ENCODE data around the gene FAM209B.
"Not testable (repeated sequence)": the region's sequence is repeated elsewhere in the genome, so short reads cannot be mapped to it uniquely, and the experiment has no call there.

The FAM209B gene

GRCh38 chr20:56537997-56538396 lies 5.0 kb downstream of the FAM209B start:
- no peak overlapping the region for H3K27ac ChIP-seq (ENCODE audit: low read length)
- no peak overlapping the region for H3K9ac ChIP-seq (ENCODE audit: low read length in 2 of 2)
- no peak overlapping the region for H3K4me3 ChIP-seq (ENCODE audit: low read length in 2 of 2)
- H3K9me3 ChIP-seq (ENCODE audit: control insufficient read depth in 2 of 2, low read length in 2 of 2) = no peaks in the 10 kb centered on the region
- H3K36me3 ChIP-seq (ENCODE audit: control insufficient read depth in 2 of 2, insufficient read depth in 2 of 2, low read length in 2 of 2) = no peaks in the 10 kb centered on the region
- H3K4me1 ChIP-seq (ENCODE audit: control insufficient read depth, insufficient read depth, low read length) = no peaks in the 10 kb centered on the region
- no peaks in the 10 kb centered on the region for H3K27me3 ChIP-seq (ENCODE audit: control insufficient read depth in 1 of 2, insufficient read depth in 2 of 2, low read length in 2 of 2)

GRCh38 chr20:56540415-56540814 lies 7.4 kb downstream of the FAM209B start:
- H3K4me3 ChIP-seq (ENCODE audit: low read length in 2 of 2) = no peak overlapping the region
- H3K27ac ChIP-seq (ENCODE audit: low read length) = no peak overlapping the region
- no peaks in the 10 kb centered on the region for H3K36me3 ChIP-seq (ENCODE audit: control insufficient read depth in 2 of 2, insufficient read depth in 2 of 2, low read length in 2 of 2)
- H3K9me3 ChIP-seq (ENCODE audit: control insufficient read depth in 2 of 2, low read length in 2 of 2) = no peaks in the 10 kb centered on the region
- no peaks in the 10 kb centered on the region for H3K4me1 ChIP-seq (ENCODE audit: control insufficient read depth, insufficient read depth, low read length)
- H3K27me3 ChIP-seq (ENCODE audit: control insufficient read depth in 1 of 2, insufficient read depth in 2 of 2, low read length in 2 of 2) = no peaks in the 10 kb centered on the region
- no peak overlapping the region for H3K9ac ChIP-seq (ENCODE audit: low read length in 2 of 2)

- Histone ChIP-seq H3K27me3 (ENCODE audit: control insufficient read depth in 1 of 2, insufficient read depth in 2 of 2, low read length in 2 of 2) (no peaks in the 10 kb centered on the region), H3K4me3 (ENCODE audit: low read length in 2 of 2) (no peak overlapping the region), H3K27ac (ENCODE audit: low read length) (no peak overlapping the region)
These were observed 9.5 kb downstream of the FAM209B start for GRCh38 chr20:56542489-56543030.

GRCh38 chr20:56551571-56551970 lies 18.5 kb downstream of the FAM209B start:
- no peaks in the 10 kb centered on the region for H3K27me3 ChIP-seq (ENCODE audit: control insufficient read depth in 1 of 2, insufficient read depth in 2 of 2, low read length in 2 of 2)
- H3K27ac ChIP-seq (ENCODE audit: low read length) = no peak overlapping the region
- H3K4me3 ChIP-seq (ENCODE audit: low read length in 2 of 2) = no peak overlapping the region
- H3K9me3 ChIP-seq (ENCODE audit: control insufficient read depth in 2 of 2, low read length in 2 of 2) = no peaks in the 10 kb centered on the region
- H3K9ac ChIP-seq (ENCODE audit: low read length in 2 of 2) = no peak overlapping the region
- no peaks in the 10 kb centered on the region for H3K36me3 ChIP-seq (ENCODE audit: control insufficient read depth in 2 of 2, insufficient read depth in 2 of 2, low read length in 2 of 2)
- H3K4me1 ChIP-seq (ENCODE audit: control insufficient read depth, insufficient read depth, low read length) = peaks cover 3% of the 10 kb centered on the region

More at GRCh38 chr20:56542489-56543030, 9.5 kb downstream of the FAM209B start:
- H3K9ac ChIP-seq (ENCODE audit: low read length in 2 of 2) = no peak overlapping the region
- no peaks in the 10 kb centered on the region for H3K36me3 ChIP-seq (ENCODE audit: control insufficient read depth in 2 of 2, insufficient read depth in 2 of 2, low read length in 2 of 2)
- H3K9me3 ChIP-seq (ENCODE audit: control insufficient read depth in 2 of 2, low read length in 2 of 2) = no peaks in the 10 kb centered on the region
- H3K4me1 ChIP-seq (ENCODE audit: control insufficient read depth, insufficient read depth, low read length) = no peaks in the 10 kb centered on the region

GRCh38 chr20:56552911-56553629 lies 20.0 kb downstream of the FAM209B start:
- H3K9ac ChIP-seq (ENCODE audit: low read length in 2 of 2) = no peak overlapping the region
- no peaks in the 10 kb centered on the region for H3K27me3 ChIP-seq (ENCODE audit: control insufficient read depth in 1 of 2, insufficient read depth in 2 of 2, low read length in 2 of 2)
- no peaks in the 10 kb centered on the region for H3K36me3 ChIP-seq (ENCODE audit: control insufficient read depth in 2 of 2, insufficient read depth in 2 of 2, low read length in 2 of 2)
- H3K9me3 ChIP-seq (ENCODE audit: control insufficient read depth in 2 of 2, low read length in 2 of 2) = no peaks in the 10 kb centered on the region
- no peak overlapping the region for H3K27ac ChIP-seq (ENCODE audit: low read length)
- no peak overlapping the region for H3K4me3 ChIP-seq (ENCODE audit: low read length in 2 of 2)
- peaks cover 3% of the 10 kb centered on the region for H3K4me1 ChIP-seq (ENCODE audit: control insufficient read depth, insufficient read depth, low read length)

- Histone ChIP-seq H3K4me1 (ENCODE audit: control insufficient read depth, insufficient read depth, low read length) (peaks cover 3% of the 10 kb centered on the region), H3K27ac (ENCODE audit: low read length) (no peak overlapping the region), H3K9me3 (ENCODE audit: control insufficient read depth in 2 of 2, low read length in 2 of 2) (no peaks in the 10 kb centered on the region), H3K27me3 (ENCODE audit: control insufficient read depth in 1 of 2, insufficient read depth in 2 of 2, low read length in 2 of 2) (no peaks in the 10 kb centered on the region), H3K36me3 (ENCODE audit: control insufficient read depth in 2 of 2, insufficient read depth in 2 of 2, low read length in 2 of 2) (no peaks in the 10 kb centered on the region), H3K4me3 (ENCODE audit: low read length in 2 of 2) (no peak overlapping the region), H3K9ac (ENCODE audit: low read length in 2 of 2) (no peak overlapping the region)
These were observed 21.8 kb downstream of the FAM209B start for GRCh38 chr20:56554869-56555268.

GRCh38 chr20:56558968-56559367 lies 25.9 kb downstream of the FAM209B start:
- peaks cover 3% of the 10 kb centered on the region for H3K4me1 ChIP-seq (ENCODE audit: control insufficient read depth, insufficient read depth, low read length)
- no peaks in the 10 kb centered on the region for H3K9me3 ChIP-seq (ENCODE audit: control insufficient read depth in 2 of 2, low read length in 2 of 2)

GRCh38 chr20:56564526-56564925 lies 31.5 kb downstream of the FAM209B start:
- not testable (repeated sequence) for H3K4me3 ChIP-seq (ENCODE audit: low read length in 2 of 2); H3K27me3 ChIP-seq (ENCODE audit: control insufficient read depth in 1 of 2, insufficient read depth in 2 of 2, low read length in 2 of 2); H3K36me3 ChIP-seq (ENCODE audit: control insufficient read depth in 2 of 2, insufficient read depth in 2 of 2, low read length in 2 of 2); H3K9me3 ChIP-seq (ENCODE audit: control insufficient read depth in 2 of 2, low read length in 2 of 2); H3K27ac ChIP-seq (ENCODE audit: low read length); H3K9ac ChIP-seq (ENCODE audit: low read length in 2 of 2); H3K4me1 ChIP-seq (ENCODE audit: control insufficient read depth, insufficient read depth, low read length)

More at GRCh38 chr20:56558968-56559367, 25.9 kb downstream of the FAM209B start:
- no peak overlapping the region for H3K9ac ChIP-seq (ENCODE audit: low read length in 2 of 2)
- no peaks in the 10 kb centered on the region for H3K36me3 ChIP-seq (ENCODE audit: control insufficient read depth in 2 of 2, insufficient read depth in 2 of 2, low read length in 2 of 2)
- H3K27me3 ChIP-seq (ENCODE audit: control insufficient read depth in 1 of 2, insufficient read depth in 2 of 2, low read length in 2 of 2) = no peaks in the 10 kb centered on the region
- H3K4me3 ChIP-seq (ENCODE audit: low read length in 2 of 2) = no peak overlapping the region
- H3K27ac ChIP-seq (ENCODE audit: low read length) = no peak overlapping the region

GRCh38 chr20:56565511-56565910 lies 32.5 kb downstream of the FAM209B start:
- no peak overlapping the region for H3K4me3 ChIP-seq (ENCODE audit: low read length in 2 of 2)
- no peaks in the 10 kb centered on the region for H3K4me1 ChIP-seq (ENCODE audit: control insufficient read depth, insufficient read depth, low read length)
- H3K9me3 ChIP-seq (ENCODE audit: control insufficient read depth in 2 of 2, low read length in 2 of 2) = no peaks in the 10 kb centered on the region
- H3K27me3 ChIP-seq (ENCODE audit: control insufficient read depth in 1 of 2, insufficient read depth in 2 of 2, low read length in 2 of 2) = peaks cover 0 to 2% of the 10 kb centered on the region in 2 donors
- no peaks in the 10 kb centered on the region for H3K36me3 ChIP-seq (ENCODE audit: control insufficient read depth in 2 of 2, insufficient read depth in 2 of 2, low read length in 2 of 2)
- no peak overlapping the region for H3K9ac ChIP-seq (ENCODE audit: low read length in 2 of 2)
- no peak overlapping the region for H3K27ac ChIP-seq (ENCODE audit: low read length)

GRCh38 chr20:56566621-56567020 lies 33.6 kb downstream of the FAM209B start:
- H3K4me1 ChIP-seq (ENCODE audit: control insufficient read depth, insufficient read depth, low read length) = no peaks in the 10 kb centered on the region
- peaks cover 0 to 2% of the 10 kb centered on the region in 2 donors for H3K27me3 ChIP-seq (ENCODE audit: control insufficient read depth in 1 of 2, insufficient read depth in 2 of 2, low read length in 2 of 2)
- H3K9me3 ChIP-seq (ENCODE audit: control insufficient read depth in 2 of 2, low read length in 2 of 2) = peaks cover 0 to 1% of the 10 kb centered on the region in 2 donors
- no peak overlapping the region for H3K4me3 ChIP-seq (ENCODE audit: low read length in 2 of 2)
- no peaks in the 10 kb centered on the region for H3K36me3 ChIP-seq (ENCODE audit: control insufficient read depth in 2 of 2, insufficient read depth in 2 of 2, low read length in 2 of 2)
- H3K27ac ChIP-seq (ENCODE audit: low read length) = no peak overlapping the region
- no peak overlapping the region for H3K9ac ChIP-seq (ENCODE audit: low read length in 2 of 2)

GRCh38 chr20:56570832-56571231 lies 37.8 kb downstream of the FAM209B start:
- Histone ChIP-seq H3K4me3 (ENCODE audit: low read length in 2 of 2) (no peak overlapping the region), H3K27ac (ENCODE audit: low read length) (no peak overlapping the region), H3K36me3 (ENCODE audit: control insufficient read depth in 2 of 2, insufficient read depth in 2 of 2, low read length in 2 of 2) (no peaks in the 10 kb centered on the region), H3K9ac (ENCODE audit: low read length in 2 of 2) (no peak overlapping the region), H3K27me3 (ENCODE audit: control insufficient read depth in 1 of 2, insufficient read depth in 2 of 2, low read length in 2 of 2) (no peaks in the 10 kb centered on the region), H3K9me3 (ENCODE audit: control insufficient read depth in 2 of 2, low read length in 2 of 2) (peaks cover 0 to 3% of the 10 kb centered on the region in 2 donors), H3K4me1 (ENCODE audit: control insufficient read depth, insufficient read depth, low read length) (no peaks in the 10 kb centered on the region)
